GM12878 (cell line): Measurements from ENCODE around the gene PRMT3.

Experiments used
- CREB1 ChIP-seq: IDR thresholded peaks from 2 replicates; pipeline ENCODE4 v1.6.1; 2012; ENCODE audit warnings: low read depth, mild to moderate bottlenecking, inconsistent platforms
- CTCF ChIP-seq, 3 experiments: IDR thresholded peaks in 2 of 3; conservative IDR thresholded peaks in 1 of 3; 2 replicates each; pipeline ENCODE4 v1.5.1; 2011; ENCODE audit warnings: low read depth in 3 of 3, low read length in 3 of 3, mild to moderate bottlenecking in 3 of 3, control low read depth in 2 of 3, moderate library complexity in 2 of 3, inconsistent platforms in 1 of 3, mixed read lengths in 1 of 3; ENCODE audit not compliant: control insufficient read depth in 2 of 3, insufficient read depth in 1 of 3; ENCODE audit errors: extremely low read depth in 1 of 3
- MYC ChIP-seq: IDR thresholded peaks from 2 replicates; pipeline ENCODE4 v1.6.1; 2011; ENCODE audit warnings: mild to moderate bottlenecking, low read length, moderate library complexity, inconsistent platforms; ENCODE audit not compliant: insufficient read depth, insufficient replicate concordance, insufficient read length, severe bottlenecking
- NFXL1 ChIP-seq: fragments of 450-650 bp; IDR thresholded peaks from 2 replicates; pipeline ENCODE4 v1.6.1; 2017; ENCODE audit warnings: antibody characterized with exemption, mild to moderate bottlenecking, borderline replicate concordance
- POLR2AphosphoS5 ChIP-seq: IDR thresholded peaks from 2 replicates; pipeline ENCODE4 v1.6.1; 2011; ENCODE audit warnings: mild to moderate bottlenecking, low read length, inconsistent platforms
- TBL1XR1 ChIP-seq: IDR thresholded peaks from 2 replicates; pipeline ENCODE4 v1.6.1; 2012; ENCODE audit warnings: low read depth, low read length, improper control_type of control experiment
- ZBED1 ChIP-seq: IDR thresholded peaks from 2 replicates; pipeline ENCODE4 v1.6.1; 2016; ENCODE audit warnings: borderline replicate concordance
- TF ChIP-seq, protein P1 (sequence below): IDR thresholded peaks from 2 replicates; pipeline ENCODE4 v1.6.1; 2012; ENCODE audit warnings: mild to moderate bottlenecking, low read depth, low read length

DNA sequence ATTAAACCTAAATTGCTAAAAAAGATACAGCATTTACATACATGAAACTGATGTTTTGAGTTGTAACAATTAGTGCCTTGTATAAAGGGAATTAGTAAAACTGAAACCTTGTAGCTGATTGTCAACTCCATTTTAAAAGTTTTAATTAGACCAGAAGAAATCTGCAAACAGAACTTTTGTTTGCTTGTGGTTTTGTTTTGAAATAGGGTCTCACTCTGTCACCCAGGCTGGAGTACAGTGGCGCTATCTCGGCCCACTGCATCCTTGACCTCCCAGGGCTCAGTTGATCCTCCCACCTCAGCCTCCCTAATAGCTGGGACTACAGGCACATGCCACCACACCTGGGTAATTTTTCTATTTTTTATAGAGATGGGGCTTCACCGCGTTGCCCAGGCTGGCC is 125.4 kb downstream of the PRMT3 start:
- TF ChIP-seq, protein P1, sequence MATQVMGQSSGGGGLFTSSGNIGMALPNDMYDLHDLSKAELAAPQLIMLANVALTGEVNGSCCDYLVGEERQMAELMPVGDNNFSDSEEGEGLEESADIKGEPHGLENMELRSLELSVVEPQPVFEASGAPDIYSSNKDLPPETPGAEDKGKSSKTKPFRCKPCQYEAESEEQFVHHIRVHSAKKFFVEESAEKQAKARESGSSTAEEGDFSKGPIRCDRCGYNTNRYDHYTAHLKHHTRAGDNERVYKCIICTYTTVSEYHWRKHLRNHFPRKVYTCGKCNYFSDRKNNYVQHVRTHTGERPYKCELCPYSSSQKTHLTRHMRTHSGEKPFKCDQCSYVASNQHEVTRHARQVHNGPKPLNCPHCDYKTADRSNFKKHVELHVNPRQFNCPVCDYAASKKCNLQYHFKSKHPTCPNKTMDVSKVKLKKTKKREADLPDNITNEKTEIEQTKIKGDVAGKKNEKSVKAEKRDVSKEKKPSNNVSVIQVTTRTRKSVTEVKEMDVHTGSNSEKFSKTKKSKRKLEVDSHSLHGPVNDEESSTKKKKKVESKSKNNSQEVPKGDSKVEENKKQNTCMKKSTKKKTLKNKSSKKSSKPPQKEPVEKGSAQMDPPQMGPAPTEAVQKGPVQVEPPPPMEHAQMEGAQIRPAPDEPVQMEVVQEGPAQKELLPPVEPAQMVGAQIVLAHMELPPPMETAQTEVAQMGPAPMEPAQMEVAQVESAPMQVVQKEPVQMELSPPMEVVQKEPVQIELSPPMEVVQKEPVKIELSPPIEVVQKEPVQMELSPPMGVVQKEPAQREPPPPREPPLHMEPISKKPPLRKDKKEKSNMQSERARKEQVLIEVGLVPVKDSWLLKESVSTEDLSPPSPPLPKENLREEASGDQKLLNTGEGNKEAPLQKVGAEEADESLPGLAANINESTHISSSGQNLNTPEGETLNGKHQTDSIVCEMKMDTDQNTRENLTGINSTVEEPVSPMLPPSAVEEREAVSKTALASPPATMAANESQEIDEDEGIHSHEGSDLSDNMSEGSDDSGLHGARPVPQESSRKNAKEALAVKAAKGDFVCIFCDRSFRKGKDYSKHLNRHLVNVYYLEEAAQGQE, result no peak
- TF ChIP-seq CTCF (IDR thresholded peaks at IDR 0.05 in 2 of 3, conservative IDR thresholded peaks at IDR 0.05 in 1 of 3; ENCODE audit: control insufficient read depth in 2 of 3, extremely low read depth in 1 of 3, insufficient read depth in 1 of 3, low read depth in 3 of 3, low read length in 3 of 3) (no peak), POLR2AphosphoS5 (no peak), TBL1XR1 (no peak), ZBED1 (no peak), NFXL1 (no peak), MYC (no peak), CREB1 (no peak)
